DND-41 (cell line): ENCODE data around the gene PDE4D.

Experiments
- ATAC-seq: fragments of 200-7000 bp; cut with Tn5 transposase; 3 replicates; pipeline ENCODE4 v1.9.1; 2021; ENCODE audit warnings: low read depth; ENCODE audit not compliant: insufficient read depth
- DNase-seq: peaks from one replicate; pipeline ENCODE4 v3.0.0-alpha.2; 2020
- H2AFZ ChIP-seq: 2 replicates; pipeline ENCODE4 v1.6.0; 2012; ENCODE audit warnings: low read depth, low read length
- H3K27ac ChIP-seq: 2 replicates; pipeline ENCODE4 v1.5.1; 2012; ENCODE audit warnings: low read length, inconsistent platforms
- H3K27me3 ChIP-seq: fragments of 200-600 bp; sonication (generic); 2 replicates; pipeline ENCODE4 v1.6.0; 2012; ENCODE audit warnings: low read length, mild to moderate bottlenecking, inconsistent platforms; ENCODE audit not compliant: insufficient read depth, poor library complexity
- H3K36me3 ChIP-seq: 2 replicates; pipeline ENCODE4 v1.5.1; 2012; ENCODE audit warnings: low read length, inconsistent platforms; ENCODE audit not compliant: insufficient read depth
- H3K4me1 ChIP-seq: 2 replicates; pipeline ENCODE4 v1.5.1; 2012; ENCODE audit warnings: mild to moderate bottlenecking, low read length; ENCODE audit not compliant: insufficient read depth
- H3K4me2 ChIP-seq: 2 replicates; pipeline ENCODE4 v1.6.0; 2012; ENCODE audit warnings: mild to moderate bottlenecking, moderate library complexity, low read length, inconsistent platforms; ENCODE audit not compliant: insufficient read depth
- H3K4me3 ChIP-seq, 2 experiments: fragments of 200-600 bp in 1 of 2; shearing (Covaris generic) in 1 of 2; 2 replicates each; pipeline ENCODE4 v1.5.1; 2012 to 2016; ENCODE audit warnings: inconsistent platforms in 2 of 2, low read length in 2 of 2, mild to moderate bottlenecking in 2 of 2, low read depth in 1 of 2, moderate library complexity in 1 of 2
- H3K79me2 ChIP-seq: 2 replicates; pipeline ENCODE4 v1.6.0; 2012; ENCODE audit warnings: low read length, inconsistent platforms; ENCODE audit not compliant: insufficient read depth
- H3K9ac ChIP-seq: 2 replicates; pipeline ENCODE4 v1.6.0; 2012; ENCODE audit warnings: low read depth, mild to moderate bottlenecking, inconsistent platforms, low read length, moderate library complexity
- H3K9me3 ChIP-seq: 2 replicates; pipeline ENCODE4 v1.5.1; 2012; ENCODE audit warnings: low read length, moderate library complexity, mild to moderate bottlenecking, inconsistent platforms; ENCODE audit not compliant: insufficient read depth, severe bottlenecking
- H4K20me1 ChIP-seq: 2 replicates; pipeline ENCODE4 v1.6.0; 2012; ENCODE audit warnings: low read length; ENCODE audit not compliant: insufficient read depth
- EZH2 ChIP-seq: IDR thresholded peaks from 3 replicates; pipeline ENCODE4 v1.6.1; 2012; ENCODE audit warnings: borderline replicate concordance, low read depth, mild to moderate bottlenecking, moderate library complexity, low read length, inconsistent platforms; ENCODE audit not compliant: severe bottlenecking
- TF ChIP-seq, protein P1 (sequence below): IDR thresholded peaks from 2 replicates; pipeline ENCODE4 v1.5.1; 2012; ENCODE audit warnings: borderline replicate concordance, low read length, moderate library complexity, mild to moderate bottlenecking; ENCODE audit not compliant: poor library complexity, severe bottlenecking; ENCODE audit errors: extremely low read depth

PDE4D gene

GRCh38 chr5:59729820-59730219 lies 163.7 kb downstream of the PDE4D start:
- no peaks in the 10 kb centered on the region for H3K27me3 ChIP-seq
- no peaks in the 10 kb centered on the region for H3K9me3 ChIP-seq
- no peak for ATAC-seq
- no peak for DNase-seq
- H3K4me2 ChIP-seq = no peak overlapping the region
- no peaks in the 10 kb centered on the region for H4K20me1 ChIP-seq
- H3K9ac ChIP-seq = no peak overlapping the region
- no peaks in the 10 kb centered on the region for H3K4me1 ChIP-seq
- no peaks in the 10 kb centered on the region for H3K79me2 ChIP-seq
- TF ChIP-seq, protein P1, sequence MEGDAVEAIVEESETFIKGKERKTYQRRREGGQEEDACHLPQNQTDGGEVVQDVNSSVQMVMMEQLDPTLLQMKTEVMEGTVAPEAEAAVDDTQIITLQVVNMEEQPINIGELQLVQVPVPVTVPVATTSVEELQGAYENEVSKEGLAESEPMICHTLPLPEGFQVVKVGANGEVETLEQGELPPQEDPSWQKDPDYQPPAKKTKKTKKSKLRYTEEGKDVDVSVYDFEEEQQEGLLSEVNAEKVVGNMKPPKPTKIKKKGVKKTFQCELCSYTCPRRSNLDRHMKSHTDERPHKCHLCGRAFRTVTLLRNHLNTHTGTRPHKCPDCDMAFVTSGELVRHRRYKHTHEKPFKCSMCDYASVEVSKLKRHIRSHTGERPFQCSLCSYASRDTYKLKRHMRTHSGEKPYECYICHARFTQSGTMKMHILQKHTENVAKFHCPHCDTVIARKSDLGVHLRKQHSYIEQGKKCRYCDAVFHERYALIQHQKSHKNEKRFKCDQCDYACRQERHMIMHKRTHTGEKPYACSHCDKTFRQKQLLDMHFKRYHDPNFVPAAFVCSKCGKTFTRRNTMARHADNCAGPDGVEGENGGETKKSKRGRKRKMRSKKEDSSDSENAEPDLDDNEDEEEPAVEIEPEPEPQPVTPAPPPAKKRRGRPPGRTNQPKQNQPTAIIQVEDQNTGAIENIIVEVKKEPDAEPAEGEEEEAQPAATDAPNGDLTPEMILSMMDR = no peak
- no peak for TF ChIP-seq EZH2
- H3K4me3 ChIP-seq = no peak overlapping the region
- no peak overlapping the region for H3K27ac ChIP-seq
- H3K36me3 ChIP-seq = no peaks in the 10 kb centered on the region
- no peak overlapping the region for H2AFZ ChIP-seq

DNA sequence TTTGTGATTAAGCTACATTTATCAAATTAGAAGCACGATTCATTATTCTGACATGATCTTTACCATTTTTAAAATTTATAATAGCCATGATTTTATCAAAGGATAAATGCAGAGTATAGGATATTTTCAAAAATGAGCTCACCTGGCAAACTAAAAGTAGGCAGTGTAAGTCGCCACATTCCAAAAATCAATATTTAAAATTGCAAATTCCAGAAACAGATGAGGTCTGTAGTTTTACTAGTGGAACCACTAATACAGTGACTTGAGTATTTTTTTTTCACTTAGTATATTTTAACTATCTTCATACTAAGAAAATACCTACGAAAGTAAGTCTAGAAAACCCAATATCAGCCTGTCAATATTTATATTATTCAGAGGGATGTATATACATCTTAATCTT lies 164.2 kb downstream of the PDE4D start:
- H3K36me3 ChIP-seq = no peaks in the 10 kb centered on the region
- H3K79me2 ChIP-seq = no peaks in the 10 kb centered on the region
- TF ChIP-seq, protein P1 = no peak
- no peak for TF ChIP-seq EZH2
- no peaks in the 10 kb centered on the region for H3K4me1 ChIP-seq
- DNase-seq (no peak), ATAC-seq (no peak)
- H3K9ac ChIP-seq = no peak overlapping the region
- no peak overlapping the region for H3K27ac ChIP-seq
- H4K20me1 ChIP-seq = no peaks in the 10 kb centered on the region
- no peak overlapping the region for H2AFZ ChIP-seq
- no peaks in the 10 kb centered on the region for H3K9me3 ChIP-seq
- H3K4me3 ChIP-seq = no peak overlapping the region
- H3K4me2 ChIP-seq = no peak overlapping the region
- no peaks in the 10 kb centered on the region for H3K27me3 ChIP-seq

DNA sequence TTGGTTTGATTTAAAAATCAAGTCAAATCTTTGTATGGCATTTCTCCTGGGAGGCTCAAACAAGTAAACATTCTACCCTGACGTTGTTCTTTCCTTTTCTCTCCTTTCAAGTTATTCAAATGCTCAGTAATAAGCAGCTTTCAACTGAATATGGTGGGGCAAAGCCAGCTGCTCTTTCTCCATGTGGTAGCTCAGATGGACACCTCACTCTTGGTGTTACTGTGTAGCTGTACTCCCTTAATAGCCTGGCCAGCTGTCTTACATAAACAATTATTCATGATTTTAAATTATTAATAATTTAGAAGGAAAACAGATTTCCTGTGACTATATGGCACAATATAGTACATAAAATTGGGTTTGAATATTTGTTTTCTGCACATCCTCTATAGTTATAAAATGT lies 165.2 kb downstream of the PDE4D start:
- H4K20me1 ChIP-seq = no peaks in the 10 kb centered on the region
- TF ChIP-seq EZH2 = no peak
- TF ChIP-seq, protein P1 = no peak
- no peaks in the 10 kb centered on the region for H3K36me3 ChIP-seq
- H3K9ac ChIP-seq = no peak overlapping the region
- no peaks in the 10 kb centered on the region for H3K27me3 ChIP-seq
- no peaks in the 10 kb centered on the region for H3K9me3 ChIP-seq
- ATAC-seq (no peak), DNase-seq (no peak)
- no peak overlapping the region for H3K27ac ChIP-seq
- H3K4me1 ChIP-seq = no peaks in the 10 kb centered on the region
- H3K4me2 ChIP-seq = no peak overlapping the region
- no peak overlapping the region for H3K4me3 ChIP-seq
- no peak overlapping the region for H2AFZ ChIP-seq
- H3K79me2 ChIP-seq = no peaks in the 10 kb centered on the region

GRCh38 chr5:59727186-59727585 lies 166.3 kb downstream of the PDE4D start:
- H3K79me2 ChIP-seq = no peaks in the 10 kb centered on the region
- no peak for TF ChIP-seq EZH2
- TF ChIP-seq, protein P1 = no peak
- no peak overlapping the region for H2AFZ ChIP-seq
- H3K27me3 ChIP-seq = no peaks in the 10 kb centered on the region
- no peak overlapping the region for H3K27ac ChIP-seq
- H3K9me3 ChIP-seq = no peaks in the 10 kb centered on the region
- no peak overlapping the region for H3K4me2 ChIP-seq
- H3K4me3 ChIP-seq = no peak overlapping the region
- no peaks in the 10 kb centered on the region for H3K4me1 ChIP-seq
- ATAC-seq = no peak
- no peaks in the 10 kb centered on the region for H4K20me1 ChIP-seq
- no peak for DNase-seq
- no peaks in the 10 kb centered on the region for H3K36me3 ChIP-seq
- H3K9ac ChIP-seq = no peak overlapping the region
